Activated T-helper 1 cell treated with anti-CD3 and anti-CD28 coated beads, Interleukin-12 subunit alpha, Interleukin-12 subunit beta, Interleukin-2, Interleukin-4 antibody, amounts not matched to agents 30 ng/mL and 10 ng/mL and 1 ng/mL, durations not matched to agents 14 hours and 24 hours and 36 hours (primary cell): ENCODE results near the gene SPEM1. TPM values are rescaled to one million over a fixed set of nuclear protein-coding genes. Genes with fewer than 3 reads are reported as not detected.

ENCODE experiments used
- DNase-seq: peaks from one replicate; pipeline ENCODE4 v3.0.0; 2021; ENCODE audit warnings: low spot score
- H3K27ac Mint-ChIP-seq: one replicate; pipeline ENCODE4 v1.8.0; 2021; ENCODE audit warnings: mild to moderate bottlenecking, mixed read lengths
- H3K27me3 Mint-ChIP-seq: one replicate; pipeline ENCODE4 v1.8.0; 2022; ENCODE audit warnings: mild to moderate bottlenecking, moderate library complexity, mixed read lengths; ENCODE audit not compliant: insufficient read depth
- H3K36me3 Mint-ChIP-seq: one replicate; pipeline ENCODE4 v1.8.0; 2021; ENCODE audit warnings: low read depth, mixed read lengths
- H3K4me1 Mint-ChIP-seq: one replicate; pipeline ENCODE4 v1.8.0; 2021; ENCODE audit warnings: low read depth, mixed read lengths
- H3K4me3 Mint-ChIP-seq: one replicate; pipeline ENCODE4 v1.8.0; 2021; ENCODE audit warnings: mild to moderate bottlenecking, moderate library complexity, mixed read lengths
- H3K9me3 Mint-ChIP-seq: one replicate; pipeline ENCODE4 v1.8.0; 2021; ENCODE audit warnings: mixed read lengths
- intact Hi-C: fragments of 100-400 bp; cut with micrococcal nuclease; formaldehyde crosslinking; loops from one replicate; pipeline ENCODE4 v1.15.1; 2024
- total RNA-seq: library from RNA; stranded (reverse); gene quantifications from 2 replicates; pipeline ENCODE4 v1.2.3, GENCODE V29; 2022

The SPEM1 gene
- total RNA-seq, 1 donor from 2014 or later: not detected

- Mint-ChIP-seq H3K27ac (no peak overlapping the region), H3K36me3 (no peaks in the 10 kb centered on the region), H3K4me3 (no peak overlapping the region), H3K9me3 (no peaks in the 10 kb centered on the region), H3K27me3 (no peaks in the 10 kb centered on the region), H3K4me1 (no peaks in the 10 kb centered on the region)
- intact Hi-C loops: no loop called here
- no peak for DNase-seq
Measured at GRCh38 chr17:7429722-7430121, 9.6 kb downstream of the SPEM1 start.

DNA sequence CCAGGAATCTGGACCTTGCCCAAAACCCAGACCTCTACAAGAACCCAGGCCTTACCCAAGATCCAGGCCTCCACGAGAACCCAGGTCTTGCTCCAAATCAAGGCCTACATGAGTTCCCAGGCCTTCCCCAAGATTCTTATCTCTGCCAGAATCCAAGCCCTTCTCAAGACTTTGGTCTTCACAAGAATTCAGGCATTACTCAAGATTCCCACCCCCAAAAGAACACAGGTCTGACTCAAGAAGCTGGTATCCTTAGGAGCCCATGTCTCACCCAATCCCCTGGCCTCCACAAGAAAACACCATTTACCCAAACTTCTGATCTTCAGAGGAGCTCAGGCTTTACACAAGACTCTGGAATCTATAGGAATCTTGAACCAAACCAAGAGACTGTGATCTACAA is 11.1 kb downstream of the SPEM1 start:
- Mint-ChIP-seq H3K4me3 (no peak overlapping the region), H3K9me3 (no peaks in the 10 kb centered on the region), H3K27ac (no peak overlapping the region), H3K27me3 (no peaks in the 10 kb centered on the region), H3K36me3 (no peaks in the 10 kb centered on the region), H3K4me1 (peaks cover 8% of the 10 kb centered on the region)
- DNase-seq: no peak
- intact Hi-C loops: no loop called here

DNA sequence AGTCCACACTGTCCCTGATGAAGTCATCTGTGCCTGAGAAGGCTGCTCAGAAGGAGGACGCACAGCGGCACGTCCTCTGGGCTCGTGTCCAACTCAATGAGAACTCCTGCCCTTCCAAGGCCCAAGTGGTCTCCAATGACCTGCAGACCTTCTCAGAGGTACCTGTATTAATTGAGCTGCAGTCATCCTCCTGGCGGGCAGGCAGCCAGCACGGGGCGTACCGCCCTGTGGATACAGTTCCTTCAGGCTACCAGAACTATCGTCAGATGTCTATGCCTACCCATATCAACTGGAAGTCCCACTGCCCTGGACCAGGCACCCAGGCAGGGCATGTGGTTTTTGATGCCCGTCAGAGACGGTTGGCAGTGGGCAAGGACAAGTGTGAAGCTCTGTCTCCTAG is 12.2 kb downstream of the SPEM1 start:
- no peaks in the 10 kb centered on the region for H3K9me3 Mint-ChIP-seq
- no peaks in the 10 kb centered on the region for H3K27me3 Mint-ChIP-seq
- no peaks in the 10 kb centered on the region for H3K36me3 Mint-ChIP-seq
- peaks cover 16% of the 10 kb centered on the region for H3K4me1 Mint-ChIP-seq
- intact Hi-C loops: no loop called here
- DNase-seq: no peak
- H3K4me3 Mint-ChIP-seq: no peak overlapping the region
- no peak overlapping the region for H3K27ac Mint-ChIP-seq

DNA sequence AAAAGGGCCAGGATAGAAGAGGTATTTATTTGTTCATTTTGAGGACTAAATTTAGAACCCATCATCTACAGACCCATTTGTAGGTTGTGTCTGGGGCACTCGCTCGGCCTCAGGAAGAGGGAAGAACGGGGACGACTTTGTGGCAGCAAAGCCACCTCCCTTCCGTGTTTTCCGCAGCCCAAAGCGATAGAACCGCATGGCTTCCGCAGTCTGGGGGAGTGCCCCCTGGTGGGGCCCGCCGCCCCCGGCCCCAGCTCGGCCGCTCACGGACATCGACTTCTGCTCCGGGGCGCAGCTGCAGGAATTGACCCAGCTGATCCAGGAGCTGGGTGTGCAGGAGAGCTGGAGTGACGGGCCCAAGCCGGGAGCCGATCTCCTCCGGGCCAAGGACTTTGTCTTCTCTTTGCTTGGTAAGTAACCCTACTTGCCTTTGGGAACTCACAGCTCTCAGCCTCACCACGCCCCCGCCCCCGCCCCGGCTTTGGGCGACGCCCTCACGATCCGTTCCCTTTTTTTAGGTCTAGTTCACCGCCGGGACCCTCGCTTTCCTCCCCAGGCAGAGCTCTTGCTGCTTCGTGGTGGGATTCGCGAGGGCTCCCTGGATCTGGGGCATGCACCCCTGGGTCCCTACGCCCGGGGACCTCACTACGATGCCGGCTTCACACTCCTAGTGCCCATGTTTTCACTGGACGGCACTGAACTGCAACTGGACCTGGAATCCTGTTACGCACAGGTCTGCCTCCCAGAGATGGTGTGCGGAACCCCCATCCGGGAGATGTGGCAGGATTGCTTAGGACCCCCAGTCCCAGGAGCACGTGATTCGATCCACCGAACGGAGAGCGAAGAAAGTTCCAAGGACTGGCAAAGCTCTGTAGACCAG is 15.8 kb downstream of the SPEM1 start:
- H3K4me3 Mint-ChIP-seq: peak overlapping the region; percentile 91
- intact Hi-C loops: loop anchor here (1.0 to 5.0 kb wide), 14 partner anchors 19 to 421 kb away; partner anchors contain the start of genes EIF5A, ELP5, NAA38 and NEURL4
- peak; percentile 68 for DNase-seq
- H3K27ac Mint-ChIP-seq: peak overlapping the region; percentile 94
- H3K4me1 Mint-ChIP-seq: peaks cover 43% of the 10 kb centered on the region
- peaks cover 7% of the 10 kb centered on the region for H3K36me3 Mint-ChIP-seq
- H3K27me3 Mint-ChIP-seq: peaks cover 5% of the 10 kb centered on the region
- H3K9me3 Mint-ChIP-seq: no peaks in the 10 kb centered on the region

- DNase-seq: peak; percentile 81
- peak overlapping the region; percentile 94 for H3K27ac Mint-ChIP-seq
- H3K36me3 Mint-ChIP-seq: peaks cover 9% of the 10 kb centered on the region
- intact Hi-C loops: loop anchor here (1.0 to 5.0 kb wide), 4 partner anchors 42 to 389 kb away; partner anchors contain the start of gene PLSCR3
- peaks cover 5% of the 10 kb centered on the region for H3K27me3 Mint-ChIP-seq
- H3K4me3 Mint-ChIP-seq: peak overlapping the region; percentile 91
- no peaks in the 10 kb centered on the region for H3K9me3 Mint-ChIP-seq
- peaks cover 43% of the 10 kb centered on the region for H3K4me1 Mint-ChIP-seq
Measured at GRCh38 chr17:7436556-7437368, 16.6 kb downstream of the SPEM1 start.

DNA sequence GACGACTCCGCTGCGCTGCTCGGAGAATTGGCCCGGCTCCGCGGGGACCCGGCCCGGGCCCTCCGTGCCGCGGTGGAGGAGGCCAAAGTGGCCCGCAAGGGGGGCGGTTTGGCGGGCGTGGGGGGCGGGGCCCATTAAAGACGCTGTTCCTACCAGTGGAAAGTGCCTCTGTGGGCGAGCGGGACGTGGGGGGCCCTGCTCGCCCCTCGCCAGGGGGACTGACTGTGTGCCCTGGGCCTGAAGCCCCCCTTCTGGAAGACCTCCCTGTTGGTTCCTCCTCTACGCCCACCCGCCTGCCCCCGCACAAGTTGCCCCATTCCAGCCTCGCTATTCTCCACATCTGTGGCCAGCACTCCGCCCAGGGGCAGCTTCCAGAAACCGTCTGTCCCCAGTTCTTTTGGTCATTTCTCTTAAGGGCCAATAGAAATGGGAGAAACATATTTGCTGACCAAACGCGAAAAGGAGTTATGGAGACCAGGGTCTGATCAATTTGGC is 17.3 kb downstream of the SPEM1 start:
- peak overlapping the region; percentile 65 for H3K27ac Mint-ChIP-seq
- no peaks in the 10 kb centered on the region for H3K9me3 Mint-ChIP-seq
- H3K4me1 Mint-ChIP-seq: peaks cover 43% of the 10 kb centered on the region
- H3K4me3 Mint-ChIP-seq: peak overlapping the region; percentile 91
- H3K36me3 Mint-ChIP-seq: peaks cover 10% of the 10 kb centered on the region
- intact Hi-C loops: loop anchor here (1.0 to 5.0 kb wide), 4 partner anchors 43 to 390 kb away; partner anchors contain the start of gene PLSCR3
- peaks cover 7% of the 10 kb centered on the region for H3K27me3 Mint-ChIP-seq
- DNase-seq: no peak

- H3K4me3 Mint-ChIP-seq: peak overlapping the region; percentile 81
- no peaks in the 10 kb centered on the region for H3K9me3 Mint-ChIP-seq
- H3K4me1 Mint-ChIP-seq: peaks cover 43% of the 10 kb centered on the region
- peaks cover 7% of the 10 kb centered on the region for H3K27me3 Mint-ChIP-seq
- intact Hi-C loops: loop anchor here (1.0 to 5.0 kb wide), 4 partner anchors 43 to 391 kb away; partner anchors contain the start of gene PLSCR3
- peak; percentile 72 for DNase-seq
- peaks cover 14% of the 10 kb centered on the region for H3K36me3 Mint-ChIP-seq
- H3K27ac Mint-ChIP-seq: peak overlapping the region; percentile 85
Measured at GRCh38 chr17:7437950-7438614, 18.0 kb downstream of the SPEM1 start.

DNA sequence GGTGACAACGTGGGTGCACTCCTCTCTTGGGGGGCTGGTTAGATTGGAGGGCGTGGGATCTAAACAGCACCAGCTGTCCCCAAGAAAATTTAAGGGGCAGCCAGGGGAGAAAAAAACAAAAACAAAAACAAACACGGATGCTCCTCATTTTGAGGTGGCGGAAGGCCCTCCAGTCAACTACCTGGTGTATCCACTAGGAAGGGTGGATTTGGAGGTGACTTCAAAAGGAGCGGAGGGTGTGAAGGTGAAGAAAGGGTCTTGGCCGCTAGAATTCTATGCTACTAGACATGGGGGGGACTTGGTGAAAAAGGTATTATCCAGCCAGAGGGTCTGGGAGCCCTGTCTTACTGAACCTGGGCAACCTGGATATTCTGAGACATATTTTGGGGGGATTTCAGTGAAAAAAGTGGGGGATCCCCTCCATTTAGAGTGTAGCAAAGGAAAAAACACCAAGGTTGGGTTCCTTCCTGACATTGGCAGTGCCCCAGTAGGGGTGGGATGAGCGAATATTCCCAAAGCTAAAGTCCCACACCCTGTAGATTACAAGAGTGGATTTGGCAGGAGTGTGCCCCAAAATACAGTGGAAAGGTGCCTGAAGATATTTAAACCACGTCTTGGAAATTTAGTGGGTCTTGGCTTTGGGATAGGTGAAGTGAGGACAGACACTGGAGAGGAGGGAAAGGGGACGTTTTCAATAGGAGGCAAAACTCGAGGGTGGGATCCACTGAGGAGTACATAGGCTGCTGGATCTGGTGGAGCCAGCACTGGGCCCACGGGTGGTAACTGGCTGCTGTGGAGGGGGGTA is 18.7 kb downstream of the SPEM1 start:
- H3K4me3 Mint-ChIP-seq: peak overlapping the region; percentile 81
- intact Hi-C loops: loop anchor here (1.0 to 5.0 kb wide), 3 partner anchors 8 to 392 kb away; no protein-coding TSS in a partner anchor
- H3K9me3 Mint-ChIP-seq: no peaks in the 10 kb centered on the region
- H3K36me3 Mint-ChIP-seq: peaks cover 16% of the 10 kb centered on the region
- peaks cover 43% of the 10 kb centered on the region for H3K4me1 Mint-ChIP-seq
- H3K27me3 Mint-ChIP-seq: peaks cover 7% of the 10 kb centered on the region
- no peak for DNase-seq
- H3K27ac Mint-ChIP-seq: peak overlapping the region; percentile 85

GRCh38 chr17:7439462-7440112 is 19.5 kb downstream of the SPEM1 start, which contains the start of gene FGF11:
Gene FGF11 (plus strand): TSS chr17:7439512. CDS start chr17:7439621, 109 bp downstream.
- Mint-ChIP-seq H3K4me3 (peak within 1 kb of the TSS; percentile 83), H3K4me1 (peaks cover 43% of the 10 kb centered on the region), H3K27ac (peak within 1 kb of the TSS; percentile 85), H3K9me3 (no peaks in the 10 kb centered on the region), H3K36me3 (peaks cover 20% of the 10 kb centered on the region), H3K27me3 (peaks cover 10% of the 10 kb centered on the region)
- no peak for DNase-seq
- intact Hi-C loops: loop anchor here (1.0 to 5.0 kb wide), 3 partner anchors 8 to 392 kb away; no protein-coding TSS in a partner anchor

- peak; percentile 35 for DNase-seq
- peaks cover 44% of the 10 kb centered on the region for H3K4me1 Mint-ChIP-seq
- peak overlapping the region; percentile 83 for H3K4me3 Mint-ChIP-seq
- H3K27ac Mint-ChIP-seq: peak overlapping the region; percentile 83
- no peaks in the 10 kb centered on the region for H3K9me3 Mint-ChIP-seq
- intact Hi-C loops: no loop called here
- peaks cover 20% of the 10 kb centered on the region for H3K36me3 Mint-ChIP-seq
- H3K27me3 Mint-ChIP-seq: peaks cover 10% of the 10 kb centered on the region
Measured at GRCh38 chr17:7440113-7440833, 20.1 kb downstream of the SPEM1 start.

- no peak for DNase-seq
- Mint-ChIP-seq H3K9me3 (no peaks in the 10 kb centered on the region), H3K27me3 (peaks cover 13% of the 10 kb centered on the region), H3K27ac (no peak overlapping the region), H3K4me3 (peak overlapping the region; percentile 83), H3K4me1 (peaks cover 46% of the 10 kb centered on the region), H3K36me3 (peaks cover 23% of the 10 kb centered on the region)
- intact Hi-C loops: no loop called here
Measured at GRCh38 chr17:7440834-7441195, 20.7 kb downstream of the SPEM1 start.
